ENCODE data around the gene NPLOC4. TPM values are rescaled to one million over a fixed set of nuclear protein-coding genes. Genes with fewer than 3 reads are reported as not detected.
A peak's percentile ranks its signal among the peaks of the same experiment; 100 is the strongest.

NPLOC4 gene
- total RNA-seq, 1 experiment from 2014 or later: 32.4 TPM

- DNase-seq: no peak
- Histone ChIP-seq H3K4me2 (ENCODE audit: low read depth, low read length, poor library complexity, severe bottlenecking) (no peak overlapping the region), H3K27me3 (ENCODE audit: low read length) (no peaks in the 10 kb centered on the region), H3K4me1 (ENCODE audit: low read length) (peaks cover 29% of the 10 kb centered on the region), H3K36me3 (ENCODE audit: insufficient read depth, low read length) (peaks cover 11% of the 10 kb centered on the region; the same call in 1 of the 2 replicates), H3K27ac (ENCODE audit: low read length) (no peak overlapping the region), H3K9me2 (replicated peaks; ENCODE audit: insufficient read depth, low read length) (no peaks in the 10 kb centered on the region), H3K9me3 (ENCODE audit: low read length) (no peaks in the 10 kb centered on the region), H3K79me2 (ENCODE audit: low read length) (no peaks in the 10 kb centered on the region), H4K20me1 (ENCODE audit: insufficient read depth, low read depth, low read length) (no peaks in the 10 kb centered on the region), H2AFZ (ENCODE audit: low read length) (no peak overlapping the region), H3K4me3 (ENCODE audit: low read length) (no peak overlapping the region), H3K9ac (ENCODE audit: low read length) (no peak overlapping the region)
Measured at GRCh38 chr17:81557276-81558114, 79.4 kb downstream of the NPLOC4 start.

- Histone ChIP-seq H3K4me3 (ENCODE audit: low read length) (no peak overlapping the region), H3K27me3 (ENCODE audit: low read length) (no peaks in the 10 kb centered on the region), H3K27ac (ENCODE audit: low read length) (no peak overlapping the region), H3K36me3 (ENCODE audit: insufficient read depth, low read length) (peaks cover 11% of the 10 kb centered on the region; the same call in 1 of the 2 replicates), H2AFZ (ENCODE audit: low read length) (no peak overlapping the region), H3K9me2 (replicated peaks; ENCODE audit: insufficient read depth, low read length) (no peaks in the 10 kb centered on the region), H3K79me2 (ENCODE audit: low read length) (peaks cover 3% of the 10 kb centered on the region), H3K9ac (ENCODE audit: low read length) (no peak overlapping the region), H4K20me1 (ENCODE audit: insufficient read depth, low read depth, low read length) (no peaks in the 10 kb centered on the region), H3K9me3 (ENCODE audit: low read length) (no peaks in the 10 kb centered on the region), H3K4me1 (ENCODE audit: low read length) (peaks cover 29% of the 10 kb centered on the region), H3K4me2 (ENCODE audit: low read depth, low read length, poor library complexity, severe bottlenecking) (no peak overlapping the region)
- DNase-seq: no peak
Measured at GRCh38 chr17:81556863-81557262, 80.0 kb downstream of the NPLOC4 start.

DNA sequence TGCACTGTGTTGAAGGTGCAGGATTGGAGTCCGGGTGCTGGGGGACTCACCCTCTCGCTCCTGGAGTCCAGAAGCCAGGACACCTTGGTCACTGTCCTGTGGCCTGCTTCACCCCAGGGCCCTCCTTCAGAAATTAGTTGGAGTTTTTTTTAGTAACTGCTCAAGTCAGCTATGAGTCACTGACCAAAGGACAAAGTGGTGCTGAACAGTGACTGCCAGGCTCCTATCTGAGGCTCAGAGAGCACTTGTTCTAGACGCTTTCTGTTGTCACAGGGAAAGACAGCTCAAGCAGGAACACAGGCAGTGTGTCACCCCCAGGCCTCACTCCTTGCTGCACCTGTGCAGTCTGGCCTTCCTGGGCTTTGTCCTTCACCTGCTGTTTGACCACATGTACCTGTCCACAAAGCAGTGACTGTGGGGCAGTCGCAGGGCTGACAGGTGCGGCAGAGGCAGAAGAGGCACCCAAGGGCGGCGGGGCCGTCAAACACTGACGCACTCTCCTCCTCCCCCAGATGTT lies 80.7 kb downstream of the NPLOC4 start:
- Histone ChIP-seq H3K27ac (ENCODE audit: low read length) (no peak overlapping the region), H3K27me3 (ENCODE audit: low read length) (no peaks in the 10 kb centered on the region), H3K36me3 (ENCODE audit: insufficient read depth, low read length) (0 out of 2 replicates have a peak, but pooled peaks cover 8% of the 10 kb centered on the region), H3K9ac (ENCODE audit: low read length) (no peak overlapping the region), H3K9me3 (ENCODE audit: low read length) (no peaks in the 10 kb centered on the region), H4K20me1 (ENCODE audit: insufficient read depth, low read depth, low read length) (no peaks in the 10 kb centered on the region; the same call in 1 of the 2 replicates), H3K4me1 (ENCODE audit: low read length) (peaks cover 25% of the 10 kb centered on the region), H3K9me2 (replicated peaks; ENCODE audit: insufficient read depth, low read length) (no peaks in the 10 kb centered on the region), H3K4me2 (ENCODE audit: low read depth, low read length, poor library complexity, severe bottlenecking) (no peak overlapping the region), H2AFZ (ENCODE audit: low read length) (no peak overlapping the region), H3K79me2 (ENCODE audit: low read length) (peaks cover 9% of the 10 kb centered on the region), H3K4me3 (ENCODE audit: low read length) (no peak overlapping the region)
- no peak for DNase-seq

DNA sequence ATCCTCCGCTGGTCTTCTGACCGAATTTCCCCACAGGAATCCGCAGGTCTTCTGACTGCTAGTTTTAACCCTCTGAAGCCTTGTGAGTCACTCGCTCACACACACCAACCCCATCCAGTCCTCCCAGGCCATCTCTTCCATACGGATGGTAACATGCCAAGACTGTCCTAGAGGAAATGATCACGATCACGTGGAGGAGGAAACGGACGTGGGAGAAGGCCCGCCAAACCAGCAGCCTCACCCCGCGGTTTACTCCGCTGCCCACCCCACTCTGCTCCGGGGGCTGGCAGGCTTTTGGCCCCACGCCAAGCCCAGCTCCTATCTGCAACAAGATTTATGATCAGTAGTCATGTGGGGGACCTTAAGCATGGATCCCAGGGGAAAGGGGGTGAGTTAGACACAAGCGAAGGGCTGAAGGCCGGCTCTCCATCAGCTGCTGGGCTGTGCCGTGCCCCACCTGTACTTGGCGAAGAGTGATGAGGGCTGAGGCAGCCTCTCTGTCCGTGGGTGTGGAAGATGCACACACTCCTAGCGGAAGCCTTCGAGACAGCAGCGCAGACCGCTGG lies 83.2 kb downstream of the NPLOC4 start:
- H3K9ac ChIP-seq (ENCODE audit: low read length): peak overlapping the region; percentile 93

GRCh38 chr17:81553018-81553615 lies 83.8 kb downstream of the NPLOC4 start:
- Histone ChIP-seq H3K27me3 (ENCODE audit: low read length) (no peaks in the 10 kb centered on the region), H3K79me2 (ENCODE audit: low read length) (peaks cover 28% of the 10 kb centered on the region), H4K20me1 (ENCODE audit: insufficient read depth, low read depth, low read length) (peaks cover 4% of the 10 kb centered on the region), H2AFZ (ENCODE audit: low read length) (no peak overlapping the region; the same call in 1 of the 2 replicates), H3K4me3 (ENCODE audit: low read length) (peak overlapping the region; percentile 99), H3K9me2 (replicated peaks; ENCODE audit: insufficient read depth, low read length) (no peaks in the 10 kb centered on the region), H3K27ac (ENCODE audit: low read length) (peak overlapping the region; percentile 74), H3K4me1 (ENCODE audit: low read length) (peaks cover 21% of the 10 kb centered on the region), H3K9me3 (ENCODE audit: low read length) (no peaks in the 10 kb centered on the region), H3K9ac (ENCODE audit: low read length) (peak overlapping the region; percentile 93), H3K36me3 (ENCODE audit: insufficient read depth, low read length) (peaks cover 8% of the 10 kb centered on the region; the same call in 1 of the 2 replicates), H3K4me2 (ENCODE audit: low read depth, low read length, poor library complexity, severe bottlenecking) (peak overlapping the region; percentile 75)
- peak; percentile 97 for DNase-seq

More for the DNA sequence above, 83.2 kb downstream of the NPLOC4 start:
- Histone ChIP-seq H3K4me3 (ENCODE audit: low read length) (peak overlapping the region; percentile 99), H3K4me1 (ENCODE audit: low read length) (peaks cover 21% of the 10 kb centered on the region), H3K27me3 (ENCODE audit: low read length) (no peaks in the 10 kb centered on the region), H3K79me2 (ENCODE audit: low read length) (peaks cover 28% of the 10 kb centered on the region), H3K27ac (ENCODE audit: low read length) (peak overlapping the region; percentile 68), H3K4me2 (ENCODE audit: low read depth, low read length, poor library complexity, severe bottlenecking) (peak overlapping the region; percentile 75), H3K36me3 (ENCODE audit: insufficient read depth, low read length) (peaks cover 8% of the 10 kb centered on the region; the same call in 1 of the 2 replicates), H3K9me3 (ENCODE audit: low read length) (no peaks in the 10 kb centered on the region), H3K9me2 (replicated peaks; ENCODE audit: insufficient read depth, low read length) (no peaks in the 10 kb centered on the region), H4K20me1 (ENCODE audit: insufficient read depth, low read depth, low read length) (peaks cover 4% of the 10 kb centered on the region), H2AFZ (ENCODE audit: low read length) (no peak overlapping the region; the same call in 1 of the 2 replicates)
- peak; percentile 62 for DNase-seq

DNA sequence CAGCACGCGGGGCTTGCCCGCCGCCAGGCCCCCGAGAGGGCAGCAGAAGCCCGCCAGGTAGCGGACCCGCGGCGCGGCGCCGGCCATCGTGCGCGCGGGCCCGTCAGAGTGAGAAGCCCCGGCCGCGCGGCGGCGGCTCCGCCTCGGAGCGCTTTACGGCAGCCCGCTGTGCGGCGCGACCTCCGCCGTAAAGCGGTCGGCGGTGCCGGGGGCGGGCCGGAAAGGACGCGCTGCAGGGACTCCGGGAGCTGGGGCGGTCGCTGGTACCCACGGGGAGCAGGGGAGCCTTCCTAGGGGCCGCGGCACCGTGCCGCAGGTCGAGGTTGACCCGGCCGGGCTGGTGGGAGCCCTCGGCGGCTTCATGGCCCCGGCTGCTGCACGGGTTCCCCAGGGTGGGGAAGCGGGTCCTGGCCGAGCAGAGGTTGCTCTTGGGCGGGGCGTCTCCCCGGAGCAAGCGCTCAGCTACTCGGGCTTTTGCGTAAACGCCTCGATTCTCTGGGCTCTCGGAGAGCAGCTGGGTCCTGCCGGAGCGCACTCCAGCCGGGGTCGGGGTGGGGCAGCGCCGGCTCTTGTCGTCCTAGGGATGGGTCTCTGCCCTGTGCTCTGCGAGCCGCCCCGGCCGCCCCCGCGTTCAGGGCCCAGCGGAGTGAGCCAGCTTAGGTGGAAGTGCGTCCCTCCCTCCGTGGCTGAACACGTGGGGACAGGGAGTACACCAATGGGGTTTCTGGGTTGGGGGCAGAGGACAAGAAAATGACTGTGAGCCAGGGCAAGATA lies 84.5 kb downstream of the NPLOC4 start, which contains the start of gene FAAP100:
Gene FAAP100, minus strand, starts transcription at position 110 of the 774 bp plus-strand sequence. Its CDS starts 23 bp downstream, at position 87.
- Histone ChIP-seq H3K27me3 (ENCODE audit: low read length) (no peaks in the 10 kb centered on the region), H3K4me1 (ENCODE audit: low read length) (peaks cover 21% of the 10 kb centered on the region), H3K9ac (ENCODE audit: low read length) (peak within 1 kb of the TSS; percentile 93), H2AFZ (ENCODE audit: low read length) (peak within 1 kb of the TSS; percentile 95; the same call in 1 of the 2 replicates), H3K9me2 (replicated peaks; ENCODE audit: insufficient read depth, low read length) (no peaks in the 10 kb centered on the region), H3K4me2 (ENCODE audit: low read depth, low read length, poor library complexity, severe bottlenecking) (peak within 1 kb of the TSS; percentile 75), H3K27ac (ENCODE audit: low read length) (peak within 1 kb of the TSS; percentile 74), H3K79me2 (ENCODE audit: low read length) (peaks cover 28% of the 10 kb centered on the region), H3K9me3 (ENCODE audit: low read length) (no peaks in the 10 kb centered on the region), H3K4me3 (ENCODE audit: low read length) (peak within 1 kb of the TSS; percentile 99), H4K20me1 (ENCODE audit: insufficient read depth, low read depth, low read length) (peaks cover 4% of the 10 kb centered on the region), H3K36me3 (ENCODE audit: insufficient read depth, low read length) (peaks cover 8% of the 10 kb centered on the region; the same call in 1 of the 2 replicates)
- peak; percentile 94 for DNase-seq

DNA sequence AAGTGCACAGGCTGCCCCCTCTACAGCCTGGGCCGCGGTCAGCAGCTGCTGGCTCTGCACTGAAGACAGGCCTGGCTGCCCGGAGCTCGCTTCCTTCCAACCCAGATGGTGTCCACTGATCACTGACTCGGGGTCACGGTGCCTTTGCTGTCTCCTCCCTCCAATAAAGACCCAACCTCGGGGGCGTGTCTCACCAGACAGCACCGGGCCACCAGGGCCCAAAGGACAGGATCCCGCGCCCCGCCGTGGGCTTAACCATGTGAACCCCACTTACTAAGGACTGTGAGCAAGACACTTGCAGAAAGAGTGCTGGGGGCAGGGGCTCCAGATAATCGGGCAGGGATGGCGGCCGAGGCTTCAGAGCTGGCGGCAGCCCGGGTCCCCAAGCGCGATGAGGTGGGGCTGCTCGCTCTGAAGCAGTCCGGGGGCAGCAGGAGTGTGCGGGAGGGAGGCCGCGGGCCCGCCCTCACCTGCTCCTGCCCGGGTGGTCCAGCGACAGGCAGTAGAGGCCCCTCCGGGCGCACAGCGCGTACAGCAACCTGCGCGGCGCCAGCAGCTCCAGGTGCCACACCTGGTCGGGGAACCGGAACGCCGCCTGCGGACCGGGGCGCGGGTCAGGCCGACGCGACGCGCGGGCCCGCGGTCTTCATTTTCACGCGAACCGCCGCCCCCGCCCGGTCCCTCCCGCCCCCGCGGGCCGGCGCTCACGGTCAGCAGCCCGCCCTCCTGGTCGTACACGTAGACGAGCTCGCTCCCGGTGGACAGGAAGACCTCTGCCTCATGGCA lies 85.3 kb downstream of the NPLOC4 start:
- Histone ChIP-seq H3K79me2 (ENCODE audit: low read length) (peaks cover 28% of the 10 kb centered on the region), H3K4me2 (ENCODE audit: low read depth, low read length, poor library complexity, severe bottlenecking) (peak overlapping the region; percentile 75), H3K9me2 (replicated peaks; ENCODE audit: insufficient read depth, low read length) (no peaks in the 10 kb centered on the region), H3K4me3 (ENCODE audit: low read length) (peak overlapping the region; percentile 99), H3K9ac (ENCODE audit: low read length) (peak overlapping the region; percentile 93), H3K27ac (ENCODE audit: low read length) (peak overlapping the region; percentile 54), H3K27me3 (ENCODE audit: low read length) (no peaks in the 10 kb centered on the region), H3K9me3 (ENCODE audit: low read length) (no peaks in the 10 kb centered on the region), H3K36me3 (ENCODE audit: insufficient read depth, low read length) (peaks cover 3% of the 10 kb centered on the region; the same call in 1 of the 2 replicates), H2AFZ (ENCODE audit: low read length) (peak overlapping the region; percentile 95; the same call in 1 of the 2 replicates), H4K20me1 (ENCODE audit: insufficient read depth, low read depth, low read length) (peaks cover 4% of the 10 kb centered on the region), H3K4me1 (ENCODE audit: low read length) (peaks cover 21% of the 10 kb centered on the region)
- DNase-seq: peak; percentile 59
